Dendritic cell treated with granulocyte-macrophage colony-stimulating factor and Interleukin-4, amounts not matched to agents 40 ng/mL and 50 ng/mL, for 4 days (primary cell): Measurements from ENCODE around the gene RNF220.
"Not testable (repeated sequence)": the region's sequence is repeated elsewhere in the genome, so short reads cannot be mapped to it uniquely, and the experiment has no call there.

Source experiments
- H3K27ac Mint-ChIP-seq: one replicate; pipeline ENCODE4 v1.8.0; 2022; ENCODE audit warnings: mild to moderate bottlenecking, mixed read lengths
- H3K27me3 Mint-ChIP-seq: one replicate; pipeline ENCODE4 v1.8.0; 2022; ENCODE audit warnings: mild to moderate bottlenecking, mixed read lengths
- H3K36me3 Mint-ChIP-seq: one replicate; pipeline ENCODE4 v1.8.0; 2022; ENCODE audit warnings: low read depth, mixed read lengths
- H3K4me1 Mint-ChIP-seq: one replicate; pipeline ENCODE4 v1.8.0; 2022; ENCODE audit warnings: low read depth, mixed read lengths
- H3K4me3 Mint-ChIP-seq: one replicate; pipeline ENCODE4 v1.8.0; 2022; ENCODE audit warnings: mild to moderate bottlenecking, moderate library complexity, mixed read lengths
- H3K9me3 Mint-ChIP-seq: one replicate; pipeline ENCODE4 v1.8.0; 2022; ENCODE audit warnings: mixed read lengths
- intact Hi-C: fragments of 100-400 bp; cut with micrococcal nuclease; formaldehyde crosslinking; loops from one replicate; pipeline ENCODE4 v1.15.0; 2022

RNF220 gene

DNA sequence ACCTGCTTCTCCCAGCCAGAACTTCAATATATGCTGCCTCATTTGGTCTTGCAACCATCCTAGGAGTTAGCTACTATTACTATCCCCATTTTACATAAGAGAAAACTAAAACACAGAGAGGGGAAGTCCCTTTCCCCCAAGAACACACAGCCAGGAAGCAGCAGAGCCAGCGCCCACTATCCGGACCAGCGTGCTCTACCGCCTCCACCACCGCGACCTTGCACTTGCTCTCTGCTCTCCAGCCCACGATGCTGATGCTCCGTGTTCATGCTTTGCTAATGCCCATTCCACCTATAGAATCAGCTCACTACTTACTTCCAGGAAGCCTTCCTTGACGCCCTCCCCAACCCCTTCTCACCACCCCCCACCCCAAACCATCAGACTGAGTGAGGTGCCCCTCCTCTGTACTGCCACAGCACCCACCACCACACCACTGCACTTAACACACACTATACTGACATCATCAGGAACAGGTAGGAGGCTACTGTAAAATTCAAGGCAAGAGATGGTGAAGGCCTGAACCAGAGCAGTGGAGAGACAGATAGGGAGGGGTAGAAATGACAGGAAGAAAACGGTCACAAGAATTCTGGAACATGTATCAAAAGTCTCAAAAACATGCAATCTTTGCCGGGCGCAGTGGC lies 259.8 kb downstream of the RNF220 start:
- H3K9me3 Mint-ChIP-seq, result no peaks in the 10 kb centered on the region
- intact Hi-C loops, result no loop called here
- H3K4me1 Mint-ChIP-seq, result peaks cover 12% of the 10 kb centered on the region
- peaks cover 1% of the 10 kb centered on the region for H3K27me3 Mint-ChIP-seq
- H3K4me3 Mint-ChIP-seq, result no peak overlapping the region
- H3K36me3 Mint-ChIP-seq, result no peaks in the 10 kb centered on the region
- H3K27ac Mint-ChIP-seq, result no peak overlapping the region

DNA sequence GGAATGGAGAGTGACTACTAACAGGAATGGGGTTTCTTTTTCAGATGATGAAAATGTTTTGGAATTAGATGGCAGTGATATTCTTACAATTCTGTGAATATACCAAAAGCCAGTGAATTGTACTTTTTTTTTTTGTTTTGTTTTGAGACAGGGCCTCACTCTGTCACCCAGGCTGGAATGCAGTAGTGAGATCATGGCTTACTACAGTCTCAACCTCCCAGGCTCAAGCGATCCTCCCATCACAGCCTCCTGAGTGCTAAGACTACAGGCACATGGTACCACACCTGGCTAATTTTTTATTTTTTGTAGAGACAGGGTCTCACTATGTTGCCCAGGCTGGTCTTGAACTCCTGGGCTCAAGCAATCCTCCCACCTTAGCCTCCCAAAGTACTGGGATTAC lies 261.7 kb downstream of the RNF220 start:
- H3K27ac Mint-ChIP-seq, H3K4me3 Mint-ChIP-seq, intact Hi-C loops, H3K9me3 Mint-ChIP-seq, H3K27me3 Mint-ChIP-seq: not testable (repeated sequence)
- peaks cover 13% of the 10 kb centered on the region for H3K36me3 Mint-ChIP-seq
- peaks cover 23% of the 10 kb centered on the region for H3K4me1 Mint-ChIP-seq

- Mint-ChIP-seq H3K27me3 (peaks cover 3% of the 10 kb centered on the region), H3K4me3 (no peak overlapping the region), H3K27ac (peak overlapping the region; percentile 54), H3K9me3 (no peaks in the 10 kb centered on the region), H3K4me1 (peaks cover 41% of the 10 kb centered on the region), H3K36me3 (peaks cover 22% of the 10 kb centered on the region)
- intact Hi-C loops, result no loop called here
Measured at GRCh38 chr1:44670751-44671640, 265.9 kb downstream of the RNF220 start.

DNA sequence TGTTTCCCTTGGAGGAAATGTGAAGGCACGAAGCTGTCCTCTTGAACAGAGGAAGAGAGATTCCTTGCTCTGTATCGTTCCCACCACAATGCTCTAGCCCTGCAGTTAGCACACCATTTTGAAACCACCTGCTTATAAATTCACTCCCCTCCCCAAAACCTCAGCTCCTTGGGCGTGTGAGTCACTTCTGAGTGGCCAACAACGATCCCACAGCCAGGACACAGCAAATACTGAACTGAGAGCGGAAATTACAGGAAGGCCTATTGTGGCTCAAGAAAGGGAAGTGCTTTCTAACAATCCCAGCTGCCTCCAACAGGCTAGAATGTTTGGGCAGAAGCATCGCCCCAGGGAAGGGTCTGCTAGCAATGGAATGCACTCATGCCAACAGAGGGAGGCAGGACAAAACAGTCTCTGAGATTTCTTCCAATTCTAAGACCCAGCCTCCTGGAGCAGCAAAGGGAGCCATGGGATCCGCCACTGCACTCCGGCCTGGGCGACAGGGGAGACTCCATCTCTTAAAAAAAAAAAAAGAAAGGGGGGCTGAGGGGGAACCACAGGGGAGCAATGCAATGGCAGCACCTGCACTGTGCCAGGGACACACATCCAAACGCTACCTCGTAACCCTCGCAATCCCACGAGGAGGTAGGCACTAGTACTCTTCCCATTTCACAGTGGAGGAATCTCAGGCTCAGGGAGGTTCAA lies 267.4 kb downstream of the RNF220 start:
- H3K4me3 Mint-ChIP-seq, result peak overlapping the region; percentile 87

DNA sequence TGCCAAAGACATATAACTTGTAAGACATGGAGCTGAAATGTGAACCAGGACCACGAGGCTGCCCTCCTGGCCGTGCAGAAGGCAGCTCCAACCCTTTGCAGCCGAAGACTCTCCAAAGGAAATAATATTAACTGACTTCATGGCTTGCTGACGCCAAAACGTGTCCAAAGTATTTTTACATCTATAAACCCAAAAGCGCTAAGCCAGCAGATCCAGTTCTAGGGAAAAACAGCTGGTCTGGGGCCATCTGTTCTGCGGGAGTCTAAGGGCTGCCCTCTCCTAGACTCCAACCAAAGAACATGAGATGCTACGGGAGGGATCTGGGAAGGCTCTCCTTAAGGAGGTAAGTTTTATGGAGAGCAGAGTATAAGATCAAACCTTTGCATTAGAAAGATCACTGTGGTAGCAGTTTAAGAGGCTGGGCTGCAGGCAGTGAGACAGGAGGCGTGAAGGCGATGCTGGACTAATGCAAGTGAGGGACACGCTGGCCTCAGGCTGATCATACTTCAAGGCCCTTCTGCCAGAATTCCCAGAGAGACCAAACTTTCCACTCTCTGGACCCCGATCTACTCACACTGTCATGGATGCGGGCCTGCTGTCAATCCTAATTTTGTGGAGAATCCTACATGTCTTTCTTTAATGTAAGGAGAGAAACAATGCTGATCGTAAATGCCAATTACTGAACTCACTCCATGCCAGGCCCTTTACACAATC lies 268.1 kb downstream of the RNF220 start:
- Mint-ChIP-seq H3K27me3 (peaks cover 3% of the 10 kb centered on the region), H3K4me3 (peak overlapping the region; percentile 87), H3K9me3 (no peaks in the 10 kb centered on the region), H3K27ac (no peak overlapping the region), H3K4me1 (peaks cover 41% of the 10 kb centered on the region), H3K36me3 (peaks cover 22% of the 10 kb centered on the region)
- intact Hi-C loops, result no loop called here

More for the DNA sequence above, 267.4 kb downstream of the RNF220 start:
- intact Hi-C loops, result no loop called here
- H3K27ac Mint-ChIP-seq, result no peak overlapping the region
- H3K36me3 Mint-ChIP-seq, result peaks cover 22% of the 10 kb centered on the region
- peaks cover 41% of the 10 kb centered on the region for H3K4me1 Mint-ChIP-seq
- peaks cover 3% of the 10 kb centered on the region for H3K27me3 Mint-ChIP-seq
- H3K9me3 Mint-ChIP-seq, result no peaks in the 10 kb centered on the region

DNA sequence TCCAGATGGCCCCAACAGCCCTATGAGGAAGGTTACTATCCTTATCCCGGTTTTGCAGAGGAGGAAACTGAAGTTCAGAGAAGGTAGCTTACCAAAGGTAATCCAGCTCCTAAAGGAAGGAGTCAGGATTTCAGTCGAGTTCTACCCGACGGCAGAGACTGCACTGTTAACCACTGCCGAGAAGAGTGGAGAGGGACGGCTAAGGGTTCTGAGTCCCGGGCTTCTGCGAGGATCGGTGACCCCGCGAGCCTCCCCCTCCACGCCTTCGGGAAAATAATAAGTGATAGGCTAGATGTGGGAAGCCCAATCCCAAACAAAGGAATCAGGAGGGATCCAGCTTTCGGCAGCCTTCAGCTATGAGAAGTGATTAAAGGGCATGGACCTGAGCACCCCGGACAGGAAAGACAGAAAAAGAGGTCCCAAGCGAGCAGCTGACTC lies 268.6 kb downstream of the RNF220 start:
- intact Hi-C loops, result no loop called here
- Mint-ChIP-seq H3K27ac (no peak overlapping the region), H3K4me1 (peaks cover 41% of the 10 kb centered on the region), H3K4me3 (peak overlapping the region; percentile 87), H3K27me3 (peaks cover 3% of the 10 kb centered on the region), H3K36me3 (peaks cover 22% of the 10 kb centered on the region), H3K9me3 (no peaks in the 10 kb centered on the region)

DNA sequence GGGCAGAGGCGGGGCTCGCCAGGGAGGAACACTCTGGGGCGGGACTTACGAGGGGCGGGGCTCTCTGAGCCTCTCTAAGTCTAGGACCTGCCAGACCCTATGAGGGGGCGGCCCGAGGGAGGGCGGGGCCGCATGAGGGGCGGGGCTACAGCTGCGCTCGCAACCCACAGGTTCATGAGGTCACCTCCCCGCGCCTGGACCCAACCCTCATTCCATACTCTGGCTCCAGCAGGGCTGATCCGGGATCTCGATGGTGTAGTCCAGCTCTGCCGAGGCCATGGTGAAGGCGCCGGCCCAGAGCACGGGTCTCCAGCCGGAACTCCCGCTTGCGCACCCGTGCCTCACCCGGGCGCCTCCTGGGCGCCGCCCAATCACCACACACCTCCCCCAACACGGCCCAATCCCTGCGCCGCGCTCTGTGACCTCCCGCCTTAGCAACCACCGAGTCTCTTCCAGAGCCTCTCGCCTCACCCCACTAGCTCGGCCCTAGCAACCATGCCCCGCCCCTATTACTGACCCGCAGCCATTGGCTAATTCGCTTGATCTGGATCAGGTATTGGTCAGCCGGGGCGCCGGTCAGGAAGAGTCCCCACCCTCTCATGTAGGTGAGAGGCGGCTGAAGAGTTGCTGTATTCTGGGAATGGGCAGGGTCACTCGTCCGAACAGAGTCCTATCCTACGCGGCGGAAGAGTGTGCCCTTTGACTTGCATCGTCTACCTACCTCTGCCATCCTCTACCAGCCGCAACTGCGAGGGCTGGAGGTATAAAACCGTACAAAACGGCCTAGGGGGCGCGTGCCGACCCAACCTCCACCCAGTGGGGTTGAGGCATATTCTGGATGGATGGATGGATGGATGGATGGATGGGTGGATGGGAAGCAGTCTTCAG lies 269.3 kb downstream of the RNF220 start, which contains the start of the genes ARMH1 and TMEM53:
Gene ARMH1, plus strand, starts transcription at position 602 of the 888 bp plus-strand sequence. CDS start 14,984 bp downstream, outside the sequence.
Gene TMEM53, minus strand, starts transcription at position 369 of the 888 bp plus-strand sequence. Its CDS starts 90 bp downstream, at position 279.
- H3K4me3 Mint-ChIP-seq, result peak within 1 kb of the TSS; percentile 87
- H3K27ac Mint-ChIP-seq, result no peak within 1 kb of the TSS
- peaks cover 3% of the 10 kb centered on the region for H3K27me3 Mint-ChIP-seq
- peaks cover 22% of the 10 kb centered on the region for H3K36me3 Mint-ChIP-seq
- H3K9me3 Mint-ChIP-seq, result no peaks in the 10 kb centered on the region
- intact Hi-C loops, result no loop called here
- H3K4me1 Mint-ChIP-seq, result peaks cover 41% of the 10 kb centered on the region

DNA sequence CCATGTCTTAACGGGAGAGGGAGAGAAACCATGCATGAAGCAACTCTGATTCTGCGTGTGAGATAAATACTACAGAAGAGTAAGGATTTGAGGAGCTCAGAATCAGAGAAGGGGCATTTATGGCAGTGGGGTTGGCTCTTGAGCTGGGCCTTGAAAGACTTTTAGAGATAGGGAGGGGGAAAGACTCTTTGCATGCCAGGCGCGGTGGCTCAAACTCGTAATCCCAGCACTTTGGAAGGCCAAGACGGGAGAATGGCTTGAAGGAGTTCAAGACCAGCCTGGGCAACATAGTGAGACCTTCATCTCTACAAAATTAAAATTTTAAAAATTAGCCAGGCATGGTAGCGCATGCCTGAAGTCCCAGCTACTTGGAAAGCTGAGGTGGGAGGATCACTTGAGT lies 270.1 kb downstream of the RNF220 start:
- H3K27me3 Mint-ChIP-seq, result peaks cover 2% of the 10 kb centered on the region
- peaks cover 49% of the 10 kb centered on the region for H3K4me1 Mint-ChIP-seq
- H3K4me3 Mint-ChIP-seq, result no peak overlapping the region
- H3K9me3 Mint-ChIP-seq, result no peaks in the 10 kb centered on the region
- intact Hi-C loops, result no loop called here
- no peak overlapping the region for H3K27ac Mint-ChIP-seq
- peaks cover 19% of the 10 kb centered on the region for H3K36me3 Mint-ChIP-seq

DNA sequence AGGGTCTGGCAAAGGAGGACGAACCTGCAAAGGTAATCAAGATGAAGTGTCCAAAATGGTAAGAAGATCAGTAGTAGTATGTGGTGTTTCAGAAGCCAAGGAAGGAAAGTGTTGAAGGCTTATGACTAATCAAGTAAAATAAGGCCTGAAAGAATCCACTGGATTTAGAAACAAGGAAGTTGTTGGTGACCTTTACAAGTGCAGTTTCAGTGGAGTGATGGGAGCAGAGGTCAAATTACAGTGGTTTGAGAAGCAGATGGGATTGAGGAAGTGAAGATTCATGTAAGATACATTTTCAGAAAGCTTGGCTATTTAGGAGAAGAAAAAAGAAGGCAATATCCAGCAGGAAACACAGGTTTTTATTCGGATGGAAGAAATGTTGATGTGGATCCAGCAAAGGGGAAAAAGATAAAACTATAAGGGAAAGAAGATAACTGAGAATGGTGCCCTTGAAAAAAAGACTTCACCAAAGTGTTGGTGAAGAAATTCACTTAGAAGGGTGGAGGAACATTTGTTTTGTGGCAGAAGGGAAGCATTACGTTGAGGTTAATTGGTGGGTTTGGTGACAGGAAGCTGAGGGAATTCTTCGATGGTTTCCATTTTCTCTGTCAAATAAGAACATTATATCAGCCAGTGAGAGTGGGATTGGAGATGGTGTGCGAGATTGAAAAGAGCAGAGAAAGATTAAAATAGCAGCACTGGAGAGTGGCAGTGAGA lies 271.6 kb downstream of the RNF220 start:
- H3K4me3 Mint-ChIP-seq, result no peak overlapping the region
- intact Hi-C loops, result no loop called here
- H3K36me3 Mint-ChIP-seq, result peaks cover 9% of the 10 kb centered on the region
- peaks cover 42% of the 10 kb centered on the region for H3K4me1 Mint-ChIP-seq
- H3K9me3 Mint-ChIP-seq, result no peaks in the 10 kb centered on the region
- H3K27me3 Mint-ChIP-seq, result no peaks in the 10 kb centered on the region
- no peak overlapping the region for H3K27ac Mint-ChIP-seq

GRCh38 chr1:44677201-44677766 lies 272.2 kb downstream of the RNF220 start:
- intact Hi-C loops, result no loop called here
- peaks cover 2% of the 10 kb centered on the region for H3K27me3 Mint-ChIP-seq
- no peak overlapping the region for H3K4me3 Mint-ChIP-seq
- no peaks in the 10 kb centered on the region for H3K9me3 Mint-ChIP-seq
- peaks cover 40% of the 10 kb centered on the region for H3K4me1 Mint-ChIP-seq
- H3K27ac Mint-ChIP-seq, result no peak overlapping the region
- H3K36me3 Mint-ChIP-seq, result peaks cover 9% of the 10 kb centered on the region

- intact Hi-C loops, result no loop called here
- Mint-ChIP-seq H3K36me3 (peaks cover 9% of the 10 kb centered on the region), H3K27me3 (peaks cover 2% of the 10 kb centered on the region), H3K4me1 (peaks cover 38% of the 10 kb centered on the region), H3K9me3 (no peaks in the 10 kb centered on the region), H3K4me3 (no peak overlapping the region), H3K27ac (no peak overlapping the region)
Measured at GRCh38 chr1:44678120-44678519, 273.1 kb downstream of the RNF220 start.

- Mint-ChIP-seq H3K27ac (no peak overlapping the region), H3K4me3 (no peak overlapping the region), H3K36me3 (peaks cover 8% of the 10 kb centered on the region), H3K9me3 (no peaks in the 10 kb centered on the region), H3K4me1 (peaks cover 36% of the 10 kb centered on the region), H3K27me3 (peaks cover 2% of the 10 kb centered on the region)
- intact Hi-C loops, result no loop called here
Measured at GRCh38 chr1:44678626-44679025, 273.6 kb downstream of the RNF220 start.
